HG03045 (cell line): ENCODE measurements around the gene ADAMTS7.
"Not testable (repeated sequence)": the region's sequence is repeated elsewhere in the genome, so short reads cannot be mapped to it uniquely, and the experiment has no call there.

Experiments used
- ATAC-seq: cut with Tn5 transposase; IDR thresholded peaks from one replicate; pipeline ENCODE4 v1.9.1; 2021; ENCODE audit warnings: mild to moderate bottlenecking, moderate library complexity; ENCODE audit not compliant: unreplicated experiment

The ADAMTS7 gene

GRCh38 chr15:78755900-78756591 lies 55.2 kb downstream of the ADAMTS7 start:
- ATAC-seq, result peak; percentile 15

- not testable (repeated sequence) for ATAC-seq
Measured at GRCh38 chr15:78754637-78755280, 56.5 kb downstream of the ADAMTS7 start.

GRCh38 chr15:78753751-78754535 lies 57.3 kb downstream of the ADAMTS7 start:
- ATAC-seq, result not testable (repeated sequence)

DNA sequence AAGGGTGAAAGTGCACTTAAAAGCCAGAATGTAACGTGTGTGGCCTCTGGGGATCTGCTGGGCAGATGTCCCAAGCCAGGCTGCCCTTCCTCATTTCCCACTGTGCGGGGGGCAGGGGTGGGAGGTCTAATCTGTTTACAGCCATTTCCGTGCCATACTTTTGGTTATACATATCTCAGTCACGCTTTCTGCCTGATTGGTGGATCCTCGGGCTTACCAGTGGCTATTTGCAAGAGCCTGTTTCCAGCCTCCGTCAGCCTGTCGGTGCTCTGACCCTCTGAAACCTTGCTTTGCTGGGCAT lies 58.0 kb downstream of the ADAMTS7 start:
- not testable (repeated sequence) for ATAC-seq

- no peak for ATAC-seq
Measured at GRCh38 chr15:78752492-78753358, 58.5 kb downstream of the ADAMTS7 start.

GRCh38 chr15:78751602-78751979 lies 59.7 kb downstream of the ADAMTS7 start:
- no peak for ATAC-seq

- ATAC-seq, result peak; percentile 78
Measured at GRCh38 chr15:78750974-78751601, 60.2 kb downstream of the ADAMTS7 start.

DNA sequence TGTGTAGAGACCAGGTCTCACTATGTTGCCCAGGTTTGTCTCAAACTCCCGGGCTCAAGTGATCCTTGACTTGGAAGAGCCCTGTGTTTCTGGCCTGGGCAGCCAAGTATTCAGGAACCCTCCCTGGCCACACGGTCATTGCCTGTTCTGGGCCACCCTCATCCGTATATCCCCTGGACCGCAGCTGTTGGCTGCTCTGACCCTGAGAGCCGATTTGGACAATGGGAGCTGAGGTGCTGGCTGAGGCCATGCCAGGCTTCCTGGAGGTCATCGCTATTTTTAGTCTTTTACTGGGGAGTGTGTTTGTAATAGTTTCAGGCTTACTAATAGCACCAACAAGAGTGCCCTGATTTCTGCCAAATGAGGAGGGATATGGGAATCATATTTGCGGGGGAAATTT lies 60.7 kb downstream of the ADAMTS7 start:
- ATAC-seq, result no peak

- no peak for ATAC-seq
Measured at GRCh38 chr15:78749831-78750230, 61.4 kb downstream of the ADAMTS7 start.

DNA sequence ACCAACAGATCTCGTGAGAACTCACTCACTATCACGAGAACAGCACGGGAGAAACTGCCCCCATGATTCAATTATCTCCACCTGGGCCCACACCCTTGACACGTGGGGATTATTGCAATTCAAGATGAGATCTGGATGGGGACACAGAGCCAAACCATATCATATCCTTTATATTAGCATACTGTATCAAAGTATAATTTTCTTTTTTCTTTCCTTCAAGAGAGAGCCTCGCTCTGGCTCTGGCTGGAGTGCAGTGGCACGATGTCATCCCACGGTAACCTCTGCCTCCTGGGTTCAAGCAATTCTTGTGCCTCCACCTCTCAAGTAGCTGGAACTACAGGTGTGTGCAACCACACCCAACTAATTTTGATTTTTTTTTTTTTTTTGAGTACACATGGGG lies 63.4 kb downstream of the ADAMTS7 start:
- not testable (repeated sequence) for ATAC-seq

- not testable (repeated sequence) for ATAC-seq
Measured at GRCh38 chr15:78741674-78742073, 69.6 kb downstream of the ADAMTS7 start.

- no peak for ATAC-seq
Measured at GRCh38 chr15:78740904-78741274, 70.4 kb downstream of the ADAMTS7 start.

DNA sequence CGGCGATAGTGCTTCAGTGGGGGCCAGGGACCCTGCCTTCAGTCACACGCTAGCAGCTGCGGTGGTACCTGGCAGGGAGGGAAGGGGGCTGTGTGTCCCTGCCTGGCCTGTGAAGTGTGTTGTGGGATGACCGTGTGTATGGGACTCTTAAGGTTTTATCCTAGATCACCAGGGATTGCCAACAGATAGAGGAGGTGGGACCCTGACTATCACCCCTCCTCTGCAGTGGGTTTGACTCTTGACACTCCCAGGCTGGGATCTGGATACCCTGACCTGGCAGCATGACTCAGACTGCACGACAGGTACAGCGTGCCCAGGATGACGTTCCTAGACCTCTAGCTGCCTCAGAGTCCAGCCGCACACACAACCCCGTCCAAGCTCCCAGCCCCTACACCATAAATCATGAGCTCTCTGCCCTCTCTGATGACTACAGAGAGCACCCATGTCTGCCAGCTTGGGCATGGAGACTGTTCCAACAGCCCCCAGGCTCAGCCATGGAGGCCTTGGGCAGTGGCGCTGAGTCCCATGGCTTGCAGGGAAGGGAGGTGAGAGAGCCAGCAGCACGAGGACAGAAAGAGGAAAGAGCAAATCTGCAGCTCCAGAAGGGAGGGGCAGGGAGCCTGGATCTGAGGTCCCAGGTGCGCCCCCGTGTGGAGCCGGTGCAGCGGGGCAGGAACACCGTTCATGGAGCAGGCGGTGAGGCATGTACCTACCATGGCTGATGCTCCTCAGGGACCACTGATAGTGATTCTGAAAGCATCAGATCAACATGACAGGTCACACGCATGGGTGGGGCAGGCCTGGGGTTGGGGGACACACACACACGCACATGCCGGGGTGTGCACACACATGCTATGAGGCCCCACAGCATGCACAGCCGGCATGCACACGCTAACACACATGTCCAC lies 71.0 kb downstream of the ADAMTS7 start:
- ATAC-seq, result no peak

GRCh38 chr15:78739206-78739605 lies 72.1 kb downstream of the ADAMTS7 start:
- ATAC-seq, result no peak

GRCh38 chr15:78737931-78738558 lies 73.2 kb downstream of the ADAMTS7 start:
- not testable (repeated sequence) for ATAC-seq

- ATAC-seq, result no peak
Measured at GRCh38 chr15:78737187-78737820, 74.0 kb downstream of the ADAMTS7 start.

DNA sequence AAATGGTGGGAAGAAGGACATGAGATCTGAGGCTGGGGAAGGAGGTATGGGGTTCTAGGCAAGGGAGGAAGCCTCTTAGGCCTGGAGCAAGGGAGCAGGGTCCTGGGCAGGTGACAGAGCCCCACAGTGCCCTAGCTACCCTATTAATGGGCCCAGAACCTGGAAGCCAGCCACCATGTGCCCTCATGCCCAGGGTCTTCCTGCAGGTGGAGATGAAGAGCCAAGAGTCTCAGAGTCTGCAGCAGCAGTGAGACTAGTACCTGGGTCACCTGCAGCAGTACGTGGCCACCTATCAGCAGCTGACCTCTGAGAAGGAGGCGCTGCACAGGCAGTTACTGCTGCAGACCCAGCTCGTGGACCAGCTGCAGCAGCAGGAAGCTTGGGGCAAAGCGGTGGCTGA lies 75.0 kb downstream of the ADAMTS7 start:
- not testable (repeated sequence) for ATAC-seq

DNA sequence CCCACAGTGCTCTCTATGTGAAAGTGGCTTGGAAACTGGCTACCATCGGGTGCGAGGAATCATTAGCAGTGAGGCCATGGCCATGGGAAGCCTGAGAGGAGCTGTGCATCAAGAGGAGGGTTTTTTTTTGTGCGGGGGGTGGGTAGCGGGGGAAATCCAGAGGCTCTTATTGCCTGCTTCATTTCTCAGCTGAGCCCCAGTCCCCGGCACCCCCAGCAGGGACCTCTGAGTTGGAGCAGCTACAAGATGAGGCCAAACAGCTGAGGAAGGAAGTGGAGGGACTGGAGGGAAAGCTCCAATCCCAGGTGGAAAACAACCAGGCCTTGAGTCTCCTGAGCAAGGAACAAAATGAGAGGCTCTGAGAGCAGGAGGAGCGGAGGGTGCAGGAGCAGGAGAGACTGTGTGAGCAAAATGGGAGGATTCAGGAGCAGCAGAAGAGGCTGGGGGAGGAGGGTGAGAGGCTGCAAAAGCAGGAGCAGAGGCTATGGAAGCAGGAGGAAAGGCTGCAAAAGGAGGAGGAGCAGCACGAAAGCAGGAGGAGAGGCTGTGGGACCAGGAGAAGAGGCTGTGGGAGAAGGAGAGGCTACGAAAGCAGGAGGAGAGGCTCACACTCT lies 76.7 kb downstream of the ADAMTS7 start:
- no peak for ATAC-seq
